ENCODE results near the gene PRL. TPM values are rescaled to one million over a fixed set of nuclear protein-coding genes. Genes with fewer than 3 reads are reported as not detected.

The PRL gene
- total RNA-seq, 1 experiment from 2014 or later: not detected

DNA sequence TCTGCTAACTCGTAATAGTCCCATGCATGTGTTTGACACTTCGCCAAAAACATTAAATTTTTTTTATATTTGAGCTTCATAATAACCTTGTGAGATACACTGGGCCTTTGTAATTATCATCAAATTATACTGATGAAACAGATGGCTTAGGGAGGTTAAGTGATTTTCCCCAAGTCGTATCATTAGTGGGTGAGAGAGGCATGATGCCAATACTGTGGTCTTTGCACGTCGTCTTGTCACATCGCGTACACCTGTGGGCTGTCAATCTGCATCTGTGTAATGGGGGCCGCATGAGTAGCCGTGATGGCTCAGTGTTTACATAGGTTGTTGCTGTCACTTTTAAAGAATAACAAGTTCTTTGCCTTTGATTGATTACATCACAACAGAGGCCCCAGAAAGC lies 1.7 kb downstream of the PRL start:
- no peak for DNase-seq (ENCODE audit: low spot score)

DNA sequence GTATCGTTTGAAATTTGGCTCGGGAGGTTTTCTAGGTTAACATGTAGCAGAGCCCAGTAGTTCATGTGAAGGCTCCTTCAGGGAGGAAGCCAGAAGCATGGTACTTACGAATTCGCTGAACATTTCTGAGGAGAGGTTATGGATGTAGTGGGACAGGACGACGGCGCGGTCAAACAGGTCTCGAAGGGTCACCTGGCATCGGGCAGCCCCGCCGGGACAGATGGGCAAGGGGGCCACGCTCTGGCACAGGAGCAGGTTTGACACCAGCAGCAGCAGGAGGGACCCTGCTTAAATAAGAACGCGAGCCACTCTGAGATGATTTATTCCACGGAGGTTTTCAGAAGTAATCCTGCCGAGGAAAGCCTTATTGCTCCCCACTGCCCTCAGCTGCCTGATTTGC lies 2.5 kb downstream of the PRL start:
- no peak for DNase-seq (ENCODE audit: low spot score)

DNA sequence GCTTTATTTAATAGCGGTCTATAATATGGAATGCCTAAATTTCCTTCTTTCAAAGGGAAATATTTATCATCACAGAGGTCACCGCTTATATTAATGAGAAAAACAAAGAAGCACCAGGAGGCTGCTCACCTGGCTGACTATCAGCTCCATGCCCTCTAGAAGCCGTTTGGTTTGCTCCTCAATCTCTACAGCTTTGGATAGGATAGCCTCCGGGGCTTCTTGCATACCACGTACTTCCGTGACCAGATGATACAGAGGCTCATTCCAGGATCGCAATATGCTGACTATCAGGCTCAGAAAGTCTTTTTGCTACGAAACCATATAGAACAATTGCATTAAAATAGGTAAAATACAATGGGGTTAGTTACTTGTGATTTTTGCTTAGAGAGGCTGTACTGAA lies 6.8 kb downstream of the PRL start:
- DNase-seq (ENCODE audit: low spot score): no peak

DNA sequence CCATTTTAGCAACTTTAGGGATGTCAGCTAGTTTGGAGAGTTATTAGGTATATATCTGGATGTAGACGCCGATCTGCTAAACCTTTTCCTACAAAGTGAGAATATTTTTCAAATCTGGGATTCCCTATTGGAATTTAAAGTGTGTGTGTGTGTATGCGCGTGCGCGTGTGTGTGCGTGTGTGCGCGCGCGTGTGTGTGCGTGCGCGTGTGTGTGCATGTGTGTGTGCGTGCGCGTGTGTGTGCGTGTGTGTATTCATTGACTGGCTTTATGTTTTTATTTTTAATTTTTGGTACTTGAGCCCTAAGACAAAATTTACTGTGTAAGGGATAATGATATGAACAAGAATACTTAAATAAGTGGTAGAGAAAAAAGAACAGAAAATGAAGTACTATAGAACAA lies 8.1 kb downstream of the PRL start:
- DNase-seq (ENCODE audit: low spot score): no peak

DNA sequence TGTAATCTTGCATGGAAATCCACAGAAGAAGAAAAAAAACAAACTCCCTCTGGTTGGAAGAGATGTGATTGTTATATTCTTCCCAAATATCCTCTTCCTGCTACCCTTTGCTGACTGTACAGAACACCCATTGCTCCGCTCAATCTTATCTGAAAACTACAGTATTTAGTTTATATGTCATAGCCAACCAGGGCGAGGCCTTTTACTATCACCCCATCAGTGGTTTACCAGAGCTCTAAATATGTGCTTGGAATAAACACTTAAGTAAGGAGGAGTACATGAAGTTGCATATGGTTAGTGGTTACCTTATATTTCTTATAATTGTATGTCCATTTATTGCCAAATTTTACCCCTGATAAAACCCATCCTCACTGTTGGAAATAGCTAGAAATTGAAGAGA lies 12.2 kb downstream of the PRL start:
- no peak for DNase-seq (ENCODE audit: low spot score)

DNA sequence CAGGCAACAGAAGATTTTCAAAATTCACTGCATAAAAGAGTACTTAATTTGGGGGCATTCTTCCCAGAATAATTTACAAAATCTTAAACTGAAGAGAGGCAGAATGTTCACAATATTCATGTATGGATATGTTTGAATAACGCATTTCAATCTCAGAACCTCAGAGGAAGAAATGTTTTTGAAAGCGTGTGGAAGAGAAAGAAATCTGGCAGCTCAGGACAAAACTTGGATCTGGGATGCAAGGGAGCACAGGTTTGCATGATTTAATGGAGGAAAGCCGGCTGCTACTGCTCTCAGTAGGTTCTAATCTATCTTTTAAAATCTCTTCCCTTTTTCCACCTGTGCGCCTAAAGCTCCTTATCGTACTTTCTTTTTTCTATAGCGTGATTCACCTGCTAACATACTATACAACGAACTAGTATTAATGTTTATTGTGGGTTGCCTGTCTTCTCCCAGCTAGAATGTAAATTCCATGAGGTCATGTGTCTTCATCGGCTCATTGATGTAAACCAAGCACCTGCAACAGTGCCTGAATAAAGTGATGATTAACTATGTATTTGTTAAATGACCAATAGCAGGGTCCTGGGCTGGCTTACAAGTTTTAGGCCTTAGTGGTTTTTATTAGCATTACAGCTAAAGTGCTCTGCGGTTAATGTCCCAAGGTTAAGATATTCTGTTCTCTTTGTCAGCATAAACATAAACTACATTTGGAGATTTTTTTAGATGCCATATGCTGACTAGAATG lies 15.3 kb downstream of the PRL start:
- no peak for DNase-seq (ENCODE audit: low spot score)

DNA sequence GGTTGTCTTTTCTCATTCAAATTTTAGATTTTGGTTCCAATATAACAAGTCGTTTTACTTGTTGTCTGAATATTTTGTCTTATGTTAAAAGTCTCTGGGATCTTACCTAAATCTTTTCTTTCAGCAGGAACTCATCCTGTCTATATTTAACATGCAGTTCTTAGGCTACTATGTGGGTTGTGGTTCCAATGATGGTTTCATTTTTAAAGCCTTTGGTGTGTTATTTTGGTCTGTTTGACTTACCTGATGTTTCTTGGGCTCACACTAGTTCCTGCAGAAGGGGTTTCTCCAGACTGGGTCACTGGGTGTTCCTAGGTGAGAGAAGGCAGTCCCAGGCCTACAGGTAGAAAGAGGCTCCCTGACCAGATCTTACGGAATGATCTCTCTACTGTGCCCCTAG lies 17.4 kb downstream of the PRL start:
- no peak for DNase-seq (ENCODE audit: low spot score)

DNA sequence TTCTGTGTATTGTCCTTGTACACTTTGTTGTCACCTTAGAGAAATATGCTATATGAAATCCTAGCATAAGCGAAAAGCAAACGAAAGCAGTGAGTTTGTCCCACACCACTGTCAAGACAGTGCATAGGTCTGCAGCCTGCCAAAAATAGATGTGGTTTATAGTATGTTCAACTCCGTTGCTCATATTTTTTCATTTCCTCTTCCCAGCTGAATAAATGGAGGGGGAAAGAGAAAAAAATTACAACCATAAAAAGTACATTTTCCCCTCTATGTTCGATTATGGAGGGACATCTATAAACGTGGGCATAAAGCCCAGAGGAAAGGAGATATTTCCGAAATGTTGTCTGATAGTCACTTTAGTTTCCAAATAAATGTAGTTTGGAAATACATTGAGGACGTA lies 25.8 kb downstream of the PRL start:
- DNase-seq (ENCODE audit: low spot score): no peak

DNA sequence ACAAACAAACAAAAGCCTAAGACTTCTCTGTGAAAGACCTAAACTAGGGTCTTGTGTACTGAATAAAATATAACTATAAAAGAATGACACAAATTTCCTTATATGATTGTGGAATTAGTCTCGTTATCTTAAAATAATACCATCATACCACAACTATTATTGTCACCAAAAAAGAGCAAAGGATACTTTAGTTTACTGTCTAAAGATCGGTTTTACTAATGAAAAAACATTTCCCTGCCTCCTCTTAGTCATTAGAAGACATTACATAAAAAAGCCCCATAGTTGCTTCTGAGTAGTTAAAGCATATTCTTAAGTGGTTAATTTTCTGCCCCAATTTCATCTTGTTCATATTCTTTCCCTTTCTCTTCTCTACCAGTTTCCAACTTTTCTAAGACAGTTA lies 33.1 kb downstream of the PRL start:
- DNase-seq (ENCODE audit: low spot score): no peak

DNA sequence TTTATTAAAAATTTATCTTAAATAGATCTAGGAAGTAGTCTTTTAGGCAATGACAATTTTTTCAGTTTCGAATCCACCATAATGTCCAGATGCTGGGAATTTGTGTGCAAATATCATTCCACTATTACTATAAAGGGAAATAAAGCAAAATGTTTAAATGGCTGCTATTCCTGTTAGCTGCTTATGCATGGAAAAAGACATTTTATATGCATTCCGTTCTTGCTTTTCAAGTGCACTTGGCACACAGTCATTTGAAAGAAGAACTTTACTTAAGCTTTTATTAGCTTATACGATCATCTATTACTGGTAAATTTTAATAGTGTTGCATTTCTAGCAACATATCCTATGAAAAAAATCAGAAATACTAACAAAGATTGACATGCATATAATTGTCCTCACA lies 42.0 kb downstream of the PRL start:
- no peak for DNase-seq (ENCODE audit: low spot score)

DNA sequence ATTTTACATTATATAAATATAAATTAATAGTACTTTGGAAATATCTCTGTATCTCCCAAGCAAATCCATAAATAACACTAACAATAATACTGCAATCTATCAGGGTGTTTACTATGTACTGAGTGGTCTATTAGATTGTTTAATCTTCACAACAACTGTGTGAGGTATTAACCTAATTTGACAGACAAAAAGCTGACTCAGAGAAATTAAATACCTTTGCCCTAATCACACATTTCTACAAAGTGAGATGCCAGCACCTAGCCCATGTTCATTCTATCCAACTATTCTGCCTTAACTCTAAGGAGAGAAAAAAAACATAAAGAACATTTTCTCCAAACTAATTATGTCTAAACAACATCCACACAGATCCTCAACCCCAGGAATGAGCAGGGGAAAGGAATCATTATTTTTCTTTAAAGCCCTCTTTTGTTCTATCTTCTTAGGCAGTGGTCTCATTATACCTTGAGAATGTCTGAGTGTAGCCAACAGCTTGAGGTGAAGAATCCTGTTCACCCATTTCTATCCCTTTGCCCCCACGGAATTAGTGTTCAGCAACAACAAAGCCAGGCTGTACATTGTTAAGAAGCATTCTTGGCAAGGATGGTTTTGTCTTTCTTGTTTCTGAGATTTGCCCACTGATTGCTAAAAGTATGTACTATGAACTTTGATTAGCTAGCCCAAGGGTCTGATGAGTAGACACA lies 42.7 kb downstream of the PRL start:
- DNase-seq (ENCODE audit: low spot score): no peak

DNA sequence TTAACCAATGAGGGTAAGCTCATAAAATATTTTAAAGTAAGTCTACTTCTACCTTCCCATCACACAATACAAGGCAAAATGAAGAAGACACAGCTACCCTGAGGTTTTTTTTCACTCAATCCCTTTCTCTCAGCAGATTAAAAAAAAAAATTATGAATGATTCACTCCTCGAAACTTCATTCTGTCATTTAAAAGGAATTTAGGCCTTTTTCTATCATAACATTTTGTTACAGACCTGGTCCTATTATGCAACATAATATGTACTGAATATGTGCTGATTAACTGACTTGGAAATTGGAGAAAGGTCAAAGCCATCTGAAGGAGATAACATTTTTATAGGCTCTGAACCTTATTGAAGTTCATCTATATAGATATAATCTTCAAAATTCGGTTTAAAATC lies 45.5 kb downstream of the PRL start:
- no peak for DNase-seq (ENCODE audit: low spot score)

DNA sequence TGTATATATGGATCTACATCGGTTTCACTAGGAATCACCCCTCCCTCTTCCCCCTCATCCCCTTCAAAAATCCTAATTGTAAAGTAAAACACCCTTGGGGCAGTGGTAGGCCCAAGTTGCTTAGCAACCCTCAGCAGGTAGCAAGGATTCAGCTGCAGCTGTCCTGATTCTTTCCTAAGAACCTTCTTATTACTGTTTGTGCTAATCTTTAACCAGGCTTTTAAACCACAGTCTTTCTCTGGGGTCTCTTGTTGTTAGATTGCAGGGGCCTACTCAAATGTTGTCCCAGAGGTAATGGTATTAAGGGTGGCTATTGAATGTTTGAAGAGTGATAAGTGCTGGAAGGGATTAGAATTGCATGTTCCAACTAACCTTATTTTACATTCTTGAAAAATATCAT lies 46.4 kb downstream of the PRL start:
- no peak for DNase-seq (ENCODE audit: low spot score)

DNA sequence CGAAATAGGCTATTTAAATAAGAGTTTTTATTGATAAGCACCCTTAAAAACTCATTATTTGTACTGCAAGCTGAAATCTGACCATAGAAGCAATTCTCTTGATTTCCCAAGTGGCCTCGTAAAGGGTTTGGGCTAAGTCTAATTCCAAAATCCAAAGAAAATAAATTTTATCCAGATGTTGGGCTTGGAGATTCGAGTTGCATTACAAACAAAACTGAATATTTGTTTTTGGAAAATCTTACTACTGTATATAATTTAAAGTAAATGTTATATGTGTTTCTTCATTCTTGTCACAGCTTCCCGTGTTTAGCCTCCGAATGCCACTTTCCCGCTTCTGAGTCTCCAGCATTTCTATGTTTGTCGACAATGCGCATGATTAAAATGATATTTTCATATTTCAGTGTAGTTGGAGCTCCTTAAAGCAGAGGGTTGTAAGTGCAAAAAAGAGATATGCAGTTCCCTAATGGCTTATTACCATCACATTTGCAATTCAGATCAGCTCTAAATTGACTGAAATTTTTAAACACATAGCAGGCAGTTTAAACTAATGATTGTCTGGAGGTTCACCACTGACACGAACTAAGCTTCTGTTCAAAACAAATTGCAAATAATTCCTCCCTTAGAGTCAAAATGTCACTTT lies 47.0 kb downstream of the PRL start:
- DNase-seq (ENCODE audit: low spot score): no peak

DNA sequence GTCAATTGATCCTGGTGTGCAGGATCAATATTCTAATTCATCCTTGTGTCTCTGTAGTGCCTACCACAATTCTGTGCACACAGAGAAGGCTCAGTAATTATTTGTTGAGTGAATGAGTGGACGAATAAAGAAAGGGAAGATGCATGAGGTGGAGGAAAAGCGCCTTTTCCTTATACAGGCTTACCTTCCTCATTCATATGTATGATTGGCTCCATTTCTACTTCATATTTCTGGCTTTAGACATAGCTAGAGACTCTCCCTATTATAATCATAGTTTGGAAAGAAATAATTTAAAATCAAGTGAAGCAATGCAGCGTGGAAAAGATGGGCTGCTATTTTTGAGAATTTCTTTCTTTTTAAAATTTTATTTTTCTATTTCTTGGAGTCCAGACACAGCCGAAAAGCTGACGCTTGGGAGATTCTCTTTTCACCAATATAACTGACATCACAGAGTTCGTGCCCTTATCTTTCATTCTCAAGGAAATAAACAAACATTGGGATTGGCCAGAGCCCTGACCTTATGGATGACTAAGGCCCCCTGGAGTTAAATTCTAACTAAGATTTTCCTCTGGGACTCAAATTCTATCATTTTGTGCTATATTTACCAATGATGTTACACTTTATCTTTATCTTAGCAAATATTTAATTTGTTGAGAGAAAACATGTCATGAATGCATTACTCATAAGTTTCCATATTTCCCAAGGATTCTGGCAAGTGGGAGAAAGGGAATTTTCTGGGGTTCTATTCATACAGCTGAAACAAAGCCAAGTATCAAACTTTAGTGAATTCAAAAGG lies 48.1 kb downstream of the PRL start:
- DNase-seq (ENCODE audit: low spot score): no peak

DNA sequence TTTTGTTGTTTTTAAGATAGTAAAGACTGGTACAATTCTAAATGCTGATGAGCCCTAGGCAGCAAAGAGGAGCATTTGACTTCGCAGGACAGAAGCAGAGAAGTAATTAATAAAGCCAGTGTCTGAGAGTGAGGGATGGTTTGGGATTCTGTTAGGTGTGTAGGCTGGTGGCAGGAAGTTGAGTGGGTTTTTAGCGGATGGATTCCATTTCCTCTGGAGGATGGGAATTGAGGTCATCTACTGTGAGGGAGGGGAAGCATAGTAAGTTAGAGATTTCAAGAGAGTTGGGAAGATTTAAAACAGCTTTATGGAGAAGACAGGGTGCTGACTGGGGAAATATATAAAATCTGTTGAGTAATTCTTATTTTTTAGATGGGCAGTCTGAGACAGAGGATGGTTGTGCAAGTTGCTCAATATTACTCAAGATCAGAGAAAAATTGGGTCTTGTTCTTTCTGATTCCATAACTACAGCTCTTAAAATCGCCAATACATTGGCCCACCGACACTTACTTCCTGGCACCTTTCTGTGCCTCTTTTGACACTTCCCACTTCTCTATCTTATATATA lies 48.8 kb downstream of the PRL start:
- no peak for DNase-seq (ENCODE audit: low spot score)

DNA sequence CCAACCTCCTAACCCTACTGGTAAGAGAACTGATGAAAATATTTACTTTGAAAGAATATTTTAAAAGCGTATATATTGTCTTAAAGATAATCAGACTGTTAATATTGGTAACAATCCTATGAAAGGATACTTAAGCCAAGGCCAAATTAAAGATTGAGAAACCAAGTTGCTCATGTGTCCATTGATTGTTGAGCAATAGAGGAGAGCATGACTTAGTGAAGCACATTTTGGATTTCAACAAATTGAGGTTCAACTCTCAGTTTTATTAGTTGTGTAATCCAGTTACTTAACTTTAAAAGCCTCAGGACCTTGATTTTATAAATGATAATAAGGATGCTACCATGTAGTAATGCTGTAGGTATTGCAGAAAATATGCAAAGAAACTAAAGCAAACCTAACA lies 56.8 kb downstream of the PRL start:
- no peak for DNase-seq (ENCODE audit: low spot score)

DNA sequence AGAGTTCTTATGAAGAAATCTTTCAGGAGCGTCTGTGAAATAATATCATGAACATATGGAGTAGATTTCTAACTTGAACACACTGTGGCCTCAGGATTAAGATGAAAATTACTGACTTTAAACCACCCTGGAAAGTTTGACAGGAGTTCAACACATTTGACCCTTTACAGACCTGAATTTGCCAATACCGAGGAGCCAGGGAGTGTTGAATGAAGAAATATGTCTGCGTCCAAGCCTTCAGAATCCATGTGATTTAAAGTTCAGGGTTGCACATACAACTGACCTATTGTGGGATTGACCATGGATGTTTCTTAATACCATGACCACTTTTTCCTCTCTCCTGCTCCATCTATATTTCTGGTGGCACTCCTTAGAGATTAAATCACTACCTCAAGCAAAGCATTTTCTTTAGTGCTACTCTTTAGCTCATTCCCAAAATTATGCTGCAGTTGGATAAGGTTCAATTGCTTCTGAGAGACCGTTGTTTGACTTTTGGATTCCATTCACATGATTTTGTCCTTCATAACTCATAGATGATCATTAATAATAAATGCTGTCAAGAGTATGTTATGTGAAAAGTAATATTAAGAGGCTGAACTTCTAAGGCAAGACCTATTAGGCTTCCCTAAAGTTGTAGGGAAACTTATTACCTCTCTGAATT lies 57.4 kb downstream of the PRL start:
- DNase-seq (ENCODE audit: low spot score): no peak

DNA sequence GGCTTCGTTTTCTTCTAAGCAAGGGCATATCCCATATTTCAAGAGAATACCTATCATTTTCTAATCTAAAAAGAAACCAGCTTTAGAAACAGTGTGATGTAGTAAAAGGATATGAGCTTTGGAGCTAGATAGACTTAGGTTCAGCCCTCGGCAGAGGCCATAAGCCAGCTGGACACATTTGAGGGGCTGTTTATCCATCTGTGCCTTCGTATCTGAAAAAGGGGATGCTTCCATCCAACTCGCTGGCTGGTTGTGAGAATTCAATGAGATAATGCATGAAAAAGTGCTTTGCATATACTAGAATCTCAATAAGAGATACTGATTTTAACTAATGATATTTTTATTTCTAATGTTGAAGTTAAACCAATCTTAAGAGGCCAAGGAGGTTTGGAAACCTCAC lies 58.0 kb downstream of the PRL start:
- DNase-seq (ENCODE audit: low spot score): no peak

DNA sequence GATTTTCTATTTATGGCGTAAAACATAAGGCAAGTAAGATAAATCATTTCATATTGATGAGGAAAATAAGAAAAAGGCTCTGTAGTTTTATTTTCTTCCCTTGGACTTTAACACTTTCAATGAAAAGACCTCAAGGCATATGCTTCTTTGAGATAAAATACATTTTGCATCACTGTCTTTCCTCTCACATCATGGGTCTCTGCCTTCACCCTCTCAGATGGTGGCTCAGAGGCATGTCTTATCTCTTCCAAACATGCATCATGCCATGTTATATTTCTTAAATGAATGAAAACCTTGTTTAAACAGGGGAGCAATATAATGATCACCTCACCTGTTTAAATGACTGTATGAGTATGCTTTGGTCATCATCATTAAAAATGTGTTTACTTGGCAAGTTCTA lies 59.3 kb downstream of the PRL start:
- no peak for DNase-seq (ENCODE audit: low spot score)

Measured in HT-29 (cell line).